ENCODE measurements around the gene STAB1. TPM values are rescaled to one million over a fixed set of nuclear protein-coding genes. Genes with fewer than 3 reads are reported as not detected.

The STAB1 gene
- polyA plus RNA-seq, 2 of the 4 experiments (the other 2 are of a cell fraction) = not detected

DNA sequence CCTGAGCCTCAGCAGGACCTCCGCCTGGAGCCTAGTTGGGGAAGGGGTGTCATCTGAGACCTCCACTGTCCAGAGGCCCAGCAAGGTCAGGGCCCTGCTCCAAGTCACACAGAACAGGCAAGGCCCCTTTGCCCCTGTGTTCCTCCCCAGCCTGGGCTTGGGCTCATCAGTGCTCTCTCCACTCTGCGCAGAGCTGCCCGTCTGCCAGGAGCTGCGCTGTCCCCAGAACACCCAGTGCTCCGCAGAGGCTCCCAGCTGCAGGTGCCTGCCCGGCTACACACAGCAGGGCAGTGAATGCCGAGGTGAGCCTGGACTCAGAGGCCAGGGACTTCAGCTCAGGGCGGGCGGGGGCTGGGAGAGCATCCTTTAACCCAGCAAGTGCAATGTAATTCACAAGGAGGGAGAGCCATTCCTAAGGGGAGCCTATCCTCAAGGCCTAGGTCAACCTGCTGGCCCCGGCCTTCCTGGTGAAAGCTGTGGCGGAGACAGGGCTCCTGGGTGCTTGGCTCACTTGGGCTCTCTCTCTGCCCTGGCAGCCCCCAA lies 7.7 kb downstream of the STAB1 start:
- H3K9me3 ChIP-seq = no peaks in the 10 kb centered on the region
- no peak overlapping the region for H3K27ac ChIP-seq
- no peak for FAIRE-seq
- peaks cover 13% of the 10 kb centered on the region; the same call in 2 of the 3 replicates for H3K4me1 ChIP-seq
- peak in 1 of 2 experiments; percentile 38; a peak in 3 of 6 replicates for ATAC-seq
- no peak for TF ChIP-seq HOXB5 (CRISPR knock-in tag; IDR thresholded peaks at IDR 0.05)
- no peak for TF ChIP-seq MAX (IDR thresholded peaks at IDR 0.05)
- TF ChIP-seq TFCP2L1 (CRISPR knock-in tag; IDR thresholded peaks at IDR 0.05) = no peak
- TF ChIP-seq EP300 (IDR thresholded peaks at IDR 0.05) = no peak
- no peak for TF ChIP-seq HES2 (IDR thresholded peaks at IDR 0.05)
- no peak for TF ChIP-seq SREBF2 (IDR thresholded peaks at IDR 0.05)
- no peak for TF ChIP-seq JUNB (IDR thresholded peaks at IDR 0.05)
- TF ChIP-seq CHD2 (IDR thresholded peaks at IDR 0.05; ENCODE audit: low read length, partially characterized antibody) = no peak
- no peak for TF ChIP-seq ZNF302 (CRISPR knock-in tag; IDR thresholded peaks at IDR 0.05)
- TF ChIP-seq FOSL2 (IDR thresholded peaks at IDR 0.05) = no peak
- no peak for TF ChIP-seq FOSL2 (CRISPR knock-in tag; IDR thresholded peaks at IDR 0.05)
- H3K4me2 ChIP-seq = no peak overlapping the region
- no peak for DNase-seq (ENCODE audit: low read depth in 1 of 2, low spot score in 1 of 2)
- WGBS (ENCODE audit: missing lambda C conversion rate) = 67% methylated on average over 1 of the region's 11 CpGs
- ChIA-PET POLR2A (no interaction called here), CTCF (no interaction called here)
- no peak overlapping the region for H3K4me3 ChIP-seq

DNA sequence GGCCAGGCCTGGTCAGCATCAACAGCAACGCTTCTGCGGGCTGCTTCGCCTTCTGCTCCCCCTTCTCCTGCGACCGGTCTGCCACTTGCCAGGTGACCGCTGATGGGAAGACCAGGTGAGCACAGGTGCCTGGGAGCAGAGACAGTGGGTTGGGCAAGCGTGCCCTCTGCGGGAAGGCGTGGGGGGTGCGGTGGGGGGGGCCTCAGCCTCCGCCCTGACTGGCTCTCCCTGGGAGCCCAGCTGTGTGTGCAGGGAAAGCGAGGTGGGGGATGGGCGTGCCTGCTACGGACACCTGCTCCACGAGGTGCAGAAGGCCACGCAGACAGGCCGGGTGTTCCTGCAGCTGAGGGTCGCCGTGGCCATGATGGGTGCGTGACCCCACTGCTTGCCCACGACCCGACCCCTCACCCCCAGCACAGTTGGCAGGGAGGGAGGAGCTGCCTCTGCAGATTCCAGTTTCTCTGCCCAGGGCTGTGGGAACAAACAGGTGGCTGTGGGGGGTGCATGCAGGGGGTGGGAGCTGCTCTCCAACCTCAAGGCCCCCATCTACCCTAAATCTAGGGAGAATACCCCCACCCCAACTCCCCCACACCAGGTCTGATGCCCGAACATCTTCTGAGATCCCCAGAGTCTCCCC lies 8.8 kb downstream of the STAB1 start:
- 94% methylated on average over 7 of the region's 23 CpGs for WGBS (ENCODE audit: missing lambda C conversion rate)
- H3K4me3 ChIP-seq = no peak overlapping the region
- H3K27ac ChIP-seq = no peak overlapping the region
- H3K4me2 ChIP-seq = no peak overlapping the region
- DNase-seq (ENCODE audit: low read depth in 1 of 2, low spot score in 1 of 2) (no peak), ATAC-seq (no peak), FAIRE-seq (no peak)
- POLR2A ChIA-PET = no interaction called here
- no peaks in the 10 kb centered on the region for H3K9me3 ChIP-seq
- H3K4me1 ChIP-seq = peaks cover 13% of the 10 kb centered on the region; the same call in 2 of the 3 replicates
- CTCF ChIA-PET = interaction anchor here (0.7 to 1.4 kb wide), 3 partner anchors 13 to 32 kb away, joined by 3 to 4 read pairs (median 4); no protein-coding TSS in a partner anchor
- TF ChIP-seq ZFP36 (IDR thresholded peaks at IDR 0.05; ENCODE audit: borderline replicate concordance, partially characterized antibody) = no peak
- no peak for TF ChIP-seq MAZ (IDR thresholded peaks at IDR 0.05; ENCODE audit: borderline replicate concordance, low read depth, low read length)
- TF ChIP-seq, protein P1, sequence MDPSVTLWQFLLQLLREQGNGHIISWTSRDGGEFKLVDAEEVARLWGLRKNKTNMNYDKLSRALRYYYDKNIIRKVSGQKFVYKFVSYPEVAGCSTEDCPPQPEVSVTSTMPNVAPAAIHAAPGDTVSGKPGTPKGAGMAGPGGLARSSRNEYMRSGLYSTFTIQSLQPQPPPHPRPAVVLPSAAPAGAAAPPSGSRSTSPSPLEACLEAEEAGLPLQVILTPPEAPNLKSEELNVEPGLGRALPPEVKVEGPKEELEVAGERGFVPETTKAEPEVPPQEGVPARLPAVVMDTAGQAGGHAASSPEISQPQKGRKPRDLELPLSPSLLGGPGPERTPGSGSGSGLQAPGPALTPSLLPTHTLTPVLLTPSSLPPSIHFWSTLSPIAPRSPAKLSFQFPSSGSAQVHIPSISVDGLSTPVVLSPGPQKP (IDR thresholded peaks at IDR 0.05; ENCODE audit: low read depth, low read length) = no peak
- TF ChIP-seq KDM1A (IDR thresholded peaks at IDR 0.05; ENCODE audit: low read depth) = no peak
- TF ChIP-seq, protein P2, sequence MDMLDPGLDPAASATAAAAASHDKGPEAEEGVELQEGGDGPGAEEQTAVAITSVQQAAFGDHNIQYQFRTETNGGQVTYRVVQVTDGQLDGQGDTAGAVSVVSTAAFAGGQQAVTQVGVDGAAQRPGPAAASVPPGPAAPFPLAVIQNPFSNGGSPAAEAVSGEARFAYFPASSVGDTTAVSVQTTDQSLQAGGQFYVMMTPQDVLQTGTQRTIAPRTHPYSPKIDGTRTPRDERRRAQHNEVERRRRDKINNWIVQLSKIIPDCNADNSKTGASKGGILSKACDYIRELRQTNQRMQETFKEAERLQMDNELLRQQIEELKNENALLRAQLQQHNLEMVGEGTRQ (IDR thresholded peaks at IDR 0.05) = no peak
- TF ChIP-seq SREBF2 (IDR thresholded peaks at IDR 0.05) = no peak
- no peak for TF ChIP-seq CHD4 (IDR thresholded peaks at IDR 0.05; ENCODE audit: borderline replicate concordance)
- TF ChIP-seq SMC3 (IDR thresholded peaks at IDR 0.05) = no peak
- no peak for TF ChIP-seq MAX (IDR thresholded peaks at IDR 0.05)
- no peak for TF ChIP-seq PBX3 (IDR thresholded peaks at IDR 0.05)
- TF ChIP-seq BHLHE40 (IDR thresholded peaks at IDR 0.05; ENCODE audit: low read depth, low read length) = no peak
- TF ChIP-seq POLR2A (IDR thresholded peaks at IDR 0.05; ENCODE audit: low read length) = no peak
- TF ChIP-seq HOXB13 (CRISPR knock-in tag; IDR thresholded peaks at IDR 0.05; ENCODE audit: low read depth) = no peak
- no peak for TF ChIP-seq EHMT2 (IDR thresholded peaks at IDR 0.05; ENCODE audit: low read depth)
- no peak for TF ChIP-seq ZSCAN20 (CRISPR knock-in tag; IDR thresholded peaks at IDR 0.05)
- TF ChIP-seq MAFK (IDR thresholded peaks at IDR 0.05; ENCODE audit: partially characterized antibody) = no peak
- no peak for TF ChIP-seq ESRRA (IDR thresholded peaks at IDR 0.05; ENCODE audit: borderline replicate concordance, low read length)
- TF ChIP-seq REST (IDR thresholded peaks at IDR 0.05) = no peak
